ENCODE results near the gene ZNF627.

GRCh38 chr19:11587975-11588631 is 9.2 kb upstream of the ZNF627 start:
- TF ChIP-seq CTCF (IDR thresholded peaks at IDR 0.05) (peak in 1 of 5 experiments; percentile 5), EP300 (IDR thresholded peaks at IDR 0.05; ENCODE audit: low read depth) (no peak)
